ENCODE measurements around the gene RAPGEF1. TPM values are rescaled to one million over a fixed set of nuclear protein-coding genes. Genes with fewer than 3 reads are reported as not detected.

The RAPGEF1 gene
- polyA plus RNA-seq, 1 donor from 2014 or later: 23.6 TPM

DNA sequence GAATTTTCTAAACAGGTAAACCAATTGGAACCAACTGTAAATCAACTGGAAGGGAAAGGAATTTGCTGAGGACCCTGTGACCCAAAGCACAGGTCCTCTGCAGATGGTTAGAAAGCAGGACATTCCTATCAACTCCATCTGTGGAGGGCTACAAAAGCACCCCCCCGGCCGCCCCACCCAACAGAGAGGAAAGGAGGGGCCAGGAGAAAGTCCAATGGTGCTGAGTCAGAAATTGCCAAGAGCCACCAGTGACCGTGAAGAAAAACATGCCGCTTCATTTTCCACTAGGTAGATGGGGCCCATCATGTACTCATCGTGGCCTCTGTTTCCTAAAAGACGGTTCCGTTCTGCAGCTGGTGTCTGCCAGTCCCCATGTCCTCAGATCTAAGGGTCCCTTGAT is 66.3 kb downstream of the RAPGEF1 start:
- H2AFZ ChIP-seq (ENCODE audit: low read depth, low read length): no peak overlapping the region
- no peaks in the 10 kb centered on the region for H3K27me3 ChIP-seq (ENCODE audit: insufficient read depth, low read depth, low read length)
- H3K27ac ChIP-seq (ENCODE audit: low read length): no peak overlapping the region

DNA sequence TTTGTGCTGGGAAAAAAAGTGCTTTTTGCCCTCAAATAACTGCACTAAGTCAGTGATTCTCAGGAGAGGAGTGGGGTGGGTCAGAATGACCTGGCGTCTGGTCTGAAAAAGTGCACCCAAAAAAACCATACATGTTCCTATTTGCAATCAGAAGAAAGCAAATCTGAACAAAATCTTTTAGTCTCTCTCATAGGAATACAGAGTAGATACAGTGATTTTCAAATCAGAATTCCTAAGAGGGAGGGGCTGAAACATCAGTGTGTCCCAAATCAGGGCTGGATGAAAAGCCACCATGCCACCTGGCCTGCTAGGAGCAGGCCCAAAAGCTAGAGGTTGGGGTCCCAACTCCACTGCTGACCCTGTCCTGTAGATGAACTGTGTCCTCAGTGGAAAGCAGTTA is 66.8 kb downstream of the RAPGEF1 start:
- no peaks in the 10 kb centered on the region for H3K9me2 ChIP-seq (ENCODE audit: insufficient read depth, low read length)
- peaks cover 8% of the 10 kb centered on the region for H3K79me2 ChIP-seq (replicated peaks; ENCODE audit: insufficient read depth, low read length)
- H3K36me3 ChIP-seq (ENCODE audit: insufficient read depth, low read length): no peaks in the 10 kb centered on the region
- H3K9me3 ChIP-seq (ENCODE audit: low read length): no peaks in the 10 kb centered on the region
- no peaks in the 10 kb centered on the region for H3F3A ChIP-seq (ENCODE audit: insufficient read depth, low read length, poor library complexity, severe bottlenecking)
- H3K9ac ChIP-seq (ENCODE audit: low read length): no peak overlapping the region
- no peak overlapping the region for H3K4me3 ChIP-seq (ENCODE audit: low read length)
- H3K4me2 ChIP-seq (ENCODE audit: low read length): no peak overlapping the region
- no peak overlapping the region for H3K27ac ChIP-seq (ENCODE audit: low read length)
- H2AFZ ChIP-seq (ENCODE audit: low read depth, low read length): no peak overlapping the region
- H4K20me1 ChIP-seq (ENCODE audit: insufficient read depth): no peaks in the 10 kb centered on the region
- TF ChIP-seq EZH2 (IDR thresholded peaks at IDR 0.05; ENCODE audit: borderline replicate concordance, insufficient read depth, low read length, poor library complexity, severe bottlenecking) (no peak), TAF1 (IDR thresholded peaks at IDR 0.05; ENCODE audit: low read depth) (no peak), POLR2AphosphoS5 (IDR thresholded peaks at IDR 0.05) (no peak), EP300 (conservative IDR thresholded peaks at IDR 0.05; ENCODE audit: poor library complexity, severe bottlenecking) (no peak), SMC3 (conservative IDR thresholded peaks at IDR 0.05; ENCODE audit: poor library complexity) (no peak)
- TF ChIP-seq, protein P1, sequence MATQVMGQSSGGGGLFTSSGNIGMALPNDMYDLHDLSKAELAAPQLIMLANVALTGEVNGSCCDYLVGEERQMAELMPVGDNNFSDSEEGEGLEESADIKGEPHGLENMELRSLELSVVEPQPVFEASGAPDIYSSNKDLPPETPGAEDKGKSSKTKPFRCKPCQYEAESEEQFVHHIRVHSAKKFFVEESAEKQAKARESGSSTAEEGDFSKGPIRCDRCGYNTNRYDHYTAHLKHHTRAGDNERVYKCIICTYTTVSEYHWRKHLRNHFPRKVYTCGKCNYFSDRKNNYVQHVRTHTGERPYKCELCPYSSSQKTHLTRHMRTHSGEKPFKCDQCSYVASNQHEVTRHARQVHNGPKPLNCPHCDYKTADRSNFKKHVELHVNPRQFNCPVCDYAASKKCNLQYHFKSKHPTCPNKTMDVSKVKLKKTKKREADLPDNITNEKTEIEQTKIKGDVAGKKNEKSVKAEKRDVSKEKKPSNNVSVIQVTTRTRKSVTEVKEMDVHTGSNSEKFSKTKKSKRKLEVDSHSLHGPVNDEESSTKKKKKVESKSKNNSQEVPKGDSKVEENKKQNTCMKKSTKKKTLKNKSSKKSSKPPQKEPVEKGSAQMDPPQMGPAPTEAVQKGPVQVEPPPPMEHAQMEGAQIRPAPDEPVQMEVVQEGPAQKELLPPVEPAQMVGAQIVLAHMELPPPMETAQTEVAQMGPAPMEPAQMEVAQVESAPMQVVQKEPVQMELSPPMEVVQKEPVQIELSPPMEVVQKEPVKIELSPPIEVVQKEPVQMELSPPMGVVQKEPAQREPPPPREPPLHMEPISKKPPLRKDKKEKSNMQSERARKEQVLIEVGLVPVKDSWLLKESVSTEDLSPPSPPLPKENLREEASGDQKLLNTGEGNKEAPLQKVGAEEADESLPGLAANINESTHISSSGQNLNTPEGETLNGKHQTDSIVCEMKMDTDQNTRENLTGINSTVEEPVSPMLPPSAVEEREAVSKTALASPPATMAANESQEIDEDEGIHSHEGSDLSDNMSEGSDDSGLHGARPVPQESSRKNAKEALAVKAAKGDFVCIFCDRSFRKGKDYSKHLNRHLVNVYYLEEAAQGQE (IDR thresholded peaks at IDR 0.05; ENCODE audit: borderline replicate concordance): no peak
- no peaks in the 10 kb centered on the region for H3K27me3 ChIP-seq (ENCODE audit: insufficient read depth, low read depth, low read length)

More for the DNA sequence above, 66.3 kb downstream of the RAPGEF1 start:
- no peaks in the 10 kb centered on the region for H3K36me3 ChIP-seq (ENCODE audit: insufficient read depth, low read length)
- peaks cover 8% of the 10 kb centered on the region for H3K79me2 ChIP-seq (replicated peaks; ENCODE audit: insufficient read depth, low read length)
- H3K9ac ChIP-seq (ENCODE audit: low read length): no peak overlapping the region
- no peaks in the 10 kb centered on the region for H3F3A ChIP-seq (ENCODE audit: insufficient read depth, low read length, poor library complexity, severe bottlenecking)
- no peaks in the 10 kb centered on the region for H3K9me3 ChIP-seq (ENCODE audit: low read length)
- H3K4me3 ChIP-seq (ENCODE audit: low read length): no peak overlapping the region
- no peak overlapping the region for H3K4me2 ChIP-seq (ENCODE audit: low read length)
- H4K20me1 ChIP-seq (ENCODE audit: insufficient read depth): no peaks in the 10 kb centered on the region
- no peaks in the 10 kb centered on the region for H3K9me2 ChIP-seq (ENCODE audit: insufficient read depth, low read length)
- no peak for TF ChIP-seq SMC3 (conservative IDR thresholded peaks at IDR 0.05; ENCODE audit: poor library complexity)
- no peak for TF ChIP-seq TAF1 (IDR thresholded peaks at IDR 0.05; ENCODE audit: low read depth)
- no peak for TF ChIP-seq POLR2AphosphoS5 (IDR thresholded peaks at IDR 0.05)
- no peak for TF ChIP-seq MXI1 (conservative IDR thresholded peaks at IDR 0.05; ENCODE audit: poor library complexity, severe bottlenecking)
- TF ChIP-seq, protein P2, sequence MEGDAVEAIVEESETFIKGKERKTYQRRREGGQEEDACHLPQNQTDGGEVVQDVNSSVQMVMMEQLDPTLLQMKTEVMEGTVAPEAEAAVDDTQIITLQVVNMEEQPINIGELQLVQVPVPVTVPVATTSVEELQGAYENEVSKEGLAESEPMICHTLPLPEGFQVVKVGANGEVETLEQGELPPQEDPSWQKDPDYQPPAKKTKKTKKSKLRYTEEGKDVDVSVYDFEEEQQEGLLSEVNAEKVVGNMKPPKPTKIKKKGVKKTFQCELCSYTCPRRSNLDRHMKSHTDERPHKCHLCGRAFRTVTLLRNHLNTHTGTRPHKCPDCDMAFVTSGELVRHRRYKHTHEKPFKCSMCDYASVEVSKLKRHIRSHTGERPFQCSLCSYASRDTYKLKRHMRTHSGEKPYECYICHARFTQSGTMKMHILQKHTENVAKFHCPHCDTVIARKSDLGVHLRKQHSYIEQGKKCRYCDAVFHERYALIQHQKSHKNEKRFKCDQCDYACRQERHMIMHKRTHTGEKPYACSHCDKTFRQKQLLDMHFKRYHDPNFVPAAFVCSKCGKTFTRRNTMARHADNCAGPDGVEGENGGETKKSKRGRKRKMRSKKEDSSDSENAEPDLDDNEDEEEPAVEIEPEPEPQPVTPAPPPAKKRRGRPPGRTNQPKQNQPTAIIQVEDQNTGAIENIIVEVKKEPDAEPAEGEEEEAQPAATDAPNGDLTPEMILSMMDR (IDR thresholded peaks at IDR 0.05; ENCODE audit: poor library complexity, severe bottlenecking): no peak
- no peak for TF ChIP-seq RAD21 (conservative IDR thresholded peaks at IDR 0.05)
- no peak for TF ChIP-seq EZH2 (IDR thresholded peaks at IDR 0.05; ENCODE audit: borderline replicate concordance, insufficient read depth, low read length, poor library complexity, severe bottlenecking)
- no peak for TF ChIP-seq EP300 (conservative IDR thresholded peaks at IDR 0.05; ENCODE audit: poor library complexity, severe bottlenecking)
- TF ChIP-seq, protein P1 (IDR thresholded peaks at IDR 0.05; ENCODE audit: borderline replicate concordance): no peak
